H1 (cell line): ENCODE results near the gene STK16. TPM values are rescaled to one million over a fixed set of nuclear protein-coding genes. Genes with fewer than 3 reads are reported as not detected.

Experiments used
- CTCF ChIA-PET: fragments of 300-600 bp; sonication (Branson Sonifier 250); formaldehyde crosslinking; loops from one replicate; lab custom pipeline; 2021; ENCODE audit not compliant: partially characterized antibody; lab: Charles Lee
- POLR2A ChIA-PET: fragments of 300-600 bp; sonication (Branson Sonifier 250); formaldehyde crosslinking; loops from one replicate; lab custom pipeline; 2021; ENCODE audit warnings: inconsistent platforms; ENCODE audit not compliant: partially characterized antibody; lab: Charles Lee
- DNase-seq, 2 experiments: peaks; one replicate each; pipeline versions ENCODE4 v3.0.0 to v3.0.0-alpha.2; 2010 to 2022; ENCODE audit warnings: low spot score in 2 of 2, low read depth in 1 of 2, mixed read lengths in 1 of 2
- FAIRE-seq: peaks from 2 replicates; lab custom pipeline; 2011; peaks lifted over from hg19 to GRCh38; lab: Jason Lieb, UNC
- H2AFZ ChIP-seq: 2 replicates; pipeline ENCODE4 v1.8.1; 2012; ENCODE audit warnings: low read length, inconsistent platforms
- H2AK5ac ChIP-seq: 2 replicates; pipeline ENCODE4 v1.6.1; 2013; ENCODE audit warnings: low read depth, low read length
- H2BK120ac ChIP-seq: replicated peaks from 2 replicates; pipeline ENCODE3; 2013; ENCODE audit warnings: low read depth, low read length, inconsistent platforms
- H2BK12ac ChIP-seq: 2 replicates; pipeline ENCODE4 v1.6.1; 2013; ENCODE audit warnings: low read depth, low read length
- H2BK15ac ChIP-seq: 2 replicates; pipeline ENCODE4 v1.6.1; 2013; ENCODE audit warnings: low read length
- H2BK20ac ChIP-seq: 2 replicates; pipeline ENCODE4 v1.6.1; 2013; ENCODE audit warnings: low read length
- H2BK5ac ChIP-seq: 2 replicates; pipeline ENCODE4 v1.6.1; 2013; ENCODE audit warnings: low read depth, low read length
- H3K14ac ChIP-seq: 2 replicates; pipeline ENCODE4 v1.6.1; 2013; ENCODE audit warnings: inconsistent platforms; ENCODE audit not compliant: insufficient read length
- H3K18ac ChIP-seq: 2 replicates; pipeline ENCODE4 v1.6.1; 2013; ENCODE audit warnings: low read length; ENCODE audit errors: extremely low read depth
- H3K23ac ChIP-seq: 2 replicates; pipeline ENCODE4 v1.6.1; 2013; ENCODE audit warnings: inconsistent platforms; ENCODE audit not compliant: insufficient read length
- H3K23me2 ChIP-seq: 2 replicates; pipeline ENCODE4 v1.6.1; 2013; ENCODE audit warnings: low read depth, low read length
- H3K27ac ChIP-seq: 2 replicates; pipeline ENCODE4 v1.6.1; 2011; ENCODE audit warnings: low read depth, low read length, inconsistent platforms
- H3K27me3 ChIP-seq, 4 experiments: replicated peaks in 1 of 4; 1 replicate in 1 of 4; 2 replicates in 3 of 4; pipeline versions ENCODE4 v1.6.1 to v1.8.1; 2011 to 2013; ENCODE audit warnings: low read length in 3 of 4, mild to moderate bottlenecking in 3 of 4, inconsistent platforms in 2 of 4, mixed read lengths in 2 of 4, moderate library complexity in 1 of 4; ENCODE audit not compliant: control insufficient read depth in 3 of 4, insufficient read depth in 3 of 4; ENCODE audit errors: extremely low read depth in 1 of 4
- H3K36me3 ChIP-seq, 4 experiments: 2 replicates each; pipeline versions ENCODE4 v1.6.1 to v1.8.1; 2011 to 2013; ENCODE audit warnings: mild to moderate bottlenecking in 4 of 4, low read length in 3 of 4, moderate library complexity in 2 of 4, control low read depth in 1 of 4, inconsistent platforms in 1 of 4; ENCODE audit not compliant: insufficient read depth in 4 of 4, control insufficient read depth in 2 of 4
- H3K4ac ChIP-seq: replicated peaks from 2 replicates; pipeline ENCODE3; 2013; ENCODE audit warnings: low read length, low read depth, mixed read lengths, inconsistent platforms; ENCODE audit not compliant: insufficient read length
- H3K4me1 ChIP-seq, 4 experiments: replicated peaks in 1 of 4; 1 replicate in 1 of 4; 2 replicates in 3 of 4; pipeline versions ENCODE4 v1.6.1 to v1.8.1; 2011 to 2013; ENCODE audit warnings: low read length in 3 of 4, inconsistent platforms in 2 of 4, mixed read lengths in 1 of 4; ENCODE audit not compliant: insufficient read depth in 4 of 4, control insufficient read depth in 3 of 4
- H3K4me2 ChIP-seq, 2 experiments: 2 replicates each; pipeline versions ENCODE4 v1.6.1 to v1.8.1; 2011 to 2013; ENCODE audit warnings: low read depth in 2 of 2, low read length in 2 of 2, control low read depth in 1 of 2, inconsistent platforms in 1 of 2, mild to moderate bottlenecking in 1 of 2; ENCODE audit not compliant: insufficient read depth in 1 of 2
- H3K4me3 ChIP-seq, 4 experiments: fragments of 200-600, 300-600 bp in 1 of 4; sonication (generic), shearing (Covaris generic), sonication (Bioruptor Twin) in 1 of 4; 2 replicates each; pipeline versions ENCODE4 v1.5.1 to v1.8.1; 2011 to 2016; ENCODE audit warnings: low read length in 4 of 4, low read depth in 3 of 4, control low read depth in 2 of 4, inconsistent platforms in 2 of 4, mild to moderate bottlenecking in 2 of 4, mixed read lengths in 1 of 4, moderate library complexity in 1 of 4; ENCODE audit not compliant: insufficient read depth in 2 of 4; ENCODE audit errors: extremely low read depth in 1 of 4
- H3K56ac ChIP-seq: replicated peaks from 2 replicates; pipeline ENCODE3; 2013; ENCODE audit warnings: low read depth, mild to moderate bottlenecking, mixed read lengths, low read length, inconsistent platforms; ENCODE audit not compliant: insufficient read length
- H3K79me1 ChIP-seq: 2 replicates; pipeline ENCODE4 v1.6.1; 2013; ENCODE audit warnings: low read depth, low read length, control low read depth
- H3K79me2 ChIP-seq, 2 experiments: 2 replicates each; pipeline versions ENCODE4 v1.6.1 to v1.8.1; 2012 to 2013; ENCODE audit warnings: low read length in 2 of 2, mild to moderate bottlenecking in 2 of 2, inconsistent platforms in 1 of 2; ENCODE audit not compliant: insufficient read depth in 2 of 2, control insufficient read depth in 1 of 2
- H3K9ac ChIP-seq, 4 experiments: replicated peaks in 1 of 4; 1 replicate in 1 of 4; 2 replicates in 3 of 4; pipeline versions ENCODE4 v1.6.1 to v1.8.1; 2011 to 2013; ENCODE audit warnings: low read depth in 3 of 4, low read length in 3 of 4, control low read depth in 2 of 4, mild to moderate bottlenecking in 2 of 4, moderate library complexity in 2 of 4, inconsistent platforms in 1 of 4; ENCODE audit errors: extremely low read depth in 1 of 4
- H3K9me3 ChIP-seq, 2 experiments: 2 replicates each; pipeline versions ENCODE4 v1.6.1 to v1.8.1; 2012 to 2013; ENCODE audit warnings: mild to moderate bottlenecking in 2 of 2, moderate library complexity in 2 of 2, control low read depth in 1 of 2, inconsistent platforms in 1 of 2, low read depth in 1 of 2, low read length in 1 of 2, mixed read lengths in 1 of 2; ENCODE audit not compliant: insufficient read depth in 2 of 2
- H4K20me1 ChIP-seq, 2 experiments: replicated peaks in 1 of 2; 2 replicates each; pipeline versions ENCODE3 to v1.8.1; 2011 to 2013; ENCODE audit warnings: inconsistent platforms in 2 of 2, low read length in 2 of 2, mild to moderate bottlenecking in 1 of 2; ENCODE audit not compliant: insufficient read depth in 2 of 2, control insufficient read depth in 1 of 2
- H4K5ac ChIP-seq: 2 replicates; pipeline ENCODE4 v1.6.1; 2013; ENCODE audit warnings: low read length, low read depth, mixed read lengths, inconsistent platforms; ENCODE audit not compliant: insufficient read length
- H4K8ac ChIP-seq: 2 replicates; pipeline ENCODE4 v1.8.0; 2013; ENCODE audit warnings: mild to moderate bottlenecking, moderate library complexity, low read length, inconsistent platforms; ENCODE audit not compliant: insufficient read depth; ENCODE audit errors: extremely low read depth
- H4K91ac ChIP-seq: replicated peaks from 2 replicates; pipeline ENCODE3; 2013; ENCODE audit warnings: low read length, mixed read lengths, inconsistent platforms; ENCODE audit not compliant: insufficient read length
- CREB1 ChIP-seq: IDR thresholded peaks from 2 replicates; pipeline ENCODE4 v1.6.1; 2012; ENCODE audit warnings: inconsistent platforms
- JUND ChIP-seq: IDR thresholded peaks from 2 replicates; pipeline ENCODE4 v1.6.1; 2011; ENCODE audit warnings: mild to moderate bottlenecking, improper control_type of control experiment, low read length
- POLR2AphosphoS5 ChIP-seq: IDR thresholded peaks from 2 replicates; pipeline ENCODE4 v1.6.1; 2011; ENCODE audit warnings: low read depth, low read length
- RXRA ChIP-seq: IDR thresholded peaks from 2 replicates; pipeline ENCODE4 v1.6.1; 2011; ENCODE audit warnings: low read depth, mild to moderate bottlenecking, low read length, moderate library complexity; ENCODE audit not compliant: insufficient read depth
- SIRT6 ChIP-seq: IDR thresholded peaks from one replicate; pipeline ENCODE4 v1.7.1; 2012; ENCODE audit warnings: low read length, inconsistent platforms
- WGBS, 2 experiments: shearing (Covaris generic) in 1 of 2; methylation state at CpG; one replicate each; pipeline versions ENCODE4 v1.1.6 to v1.1.7; 2013 to 2015; ENCODE audit warnings: low lambda C conversion rate in 2 of 2, mixed read lengths in 2 of 2, inconsistent platforms in 1 of 2, low coverage in 1 of 2, missing lambda C conversion rate in 1 of 2; ENCODE audit not compliant: insufficient replicate concordance in 2 of 2, insufficient coverage in 1 of 2, insufficient read length in 1 of 2; ENCODE audit errors: extremely low coverage in 1 of 2, missing lambda C conversion rate in 1 of 2; 5-methylcytosine and 5-hydroxymethylcytosine counted together
- polyA plus RNA-seq, 7 experiments: library from polyadenylated mRNA; depleted of rRNA in 3 of 7; stranded (reverse) in 5 of 7; unstranded in 2 of 7; fragments of >200 nt in 5 of 7; fragments of 200-250 nt in 2 of 7; gene quantifications; 1 replicate in 5 of 7; 2 replicates in 1 of 7; 4 replicates in 1 of 7; pipeline versions ENCODE4 v1.2.1 to v1.2.3, GENCODE V29; 2011 to 2013; ENCODE audit warnings: missing spikeins in 2 of 7, mixed read lengths in 2 of 7
- total RNA-seq: library from RNA; stranded (reverse); fragmentation: NEBNext Ultra II Directional; extraction: Animal tissue kit (Norgen Biotek cat#: 25700); gene quantifications from 2 replicates; pipeline ENCODE4 v1.2.1, GENCODE V29; 2021
- TF ChIP-seq, protein P1 (sequence below): IDR thresholded peaks from 2 replicates; pipeline ENCODE4 v1.6.1; 2012; ENCODE audit warnings: inconsistent platforms

The STK16 gene
- total and polyA plus RNA-seq, 2 of the 8 experiments (the other 6 are each of a cell fraction or from before 2014, with no cell fraction given) = 21.3 to 51.4 TPM

DNA sequence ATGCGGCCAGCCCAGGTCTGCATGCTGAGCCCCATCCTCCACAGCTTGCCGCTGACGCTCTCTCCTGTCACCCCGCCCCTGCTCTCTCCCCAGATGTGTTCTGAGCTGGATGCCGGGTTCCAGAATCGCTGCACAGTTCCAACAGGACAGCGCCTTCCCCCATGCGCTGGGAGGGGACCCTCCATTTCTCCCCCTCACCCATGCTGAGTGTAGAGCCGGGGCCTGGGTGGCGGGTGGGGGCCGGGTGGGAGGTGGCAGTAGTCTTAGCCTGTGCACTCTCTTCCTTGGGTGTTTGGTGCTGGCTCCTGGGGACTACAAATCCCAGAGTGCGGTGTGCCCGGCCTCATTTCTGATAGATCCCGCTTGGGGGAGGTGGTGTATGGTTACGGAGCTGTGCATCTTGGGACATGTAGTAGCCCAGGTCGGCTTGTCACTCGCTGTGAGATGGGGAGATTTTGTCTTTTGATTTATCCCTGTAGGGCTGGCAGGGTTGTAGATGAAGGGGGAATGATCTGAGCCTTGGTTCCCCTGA lies 40.7 kb downstream of the STK16 start:
- POLR2A ChIA-PET = interaction anchor here (0.9 to 3.4 kb wide), 9 partner anchors 9 to 80 kb away, joined by 3 to 19 read pairs (median 4); partner anchors contain the start of genes GLB1L, PTPRN, STK16 and TUBA4A
- peak overlapping the region; percentile 19 to 45; a peak in 3 of 4 replicates for H3K4me2 ChIP-seq
- FAIRE-seq = peak; percentile 70
- TF ChIP-seq RXRA (no peak), JUND (no peak), SIRT6 (no peak), POLR2AphosphoS5 (no peak), CREB1 (peak; percentile 34; the same call in 1 of the 2 replicates)
- TF ChIP-seq, protein P1, sequence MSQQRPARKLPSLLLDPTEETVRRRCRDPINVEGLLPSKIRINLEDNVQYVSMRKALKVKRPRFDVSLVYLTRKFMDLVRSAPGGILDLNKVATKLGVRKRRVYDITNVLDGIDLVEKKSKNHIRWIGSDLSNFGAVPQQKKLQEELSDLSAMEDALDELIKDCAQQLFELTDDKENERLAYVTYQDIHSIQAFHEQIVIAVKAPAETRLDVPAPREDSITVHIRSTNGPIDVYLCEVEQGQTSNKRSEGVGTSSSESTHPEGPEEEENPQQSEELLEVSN = no peak

More for the DNA sequence above, 40.7 kb downstream of the STK16 start:
- H4K5ac ChIP-seq = no peak overlapping the region
- CTCF ChIA-PET = interaction anchor here (0.6 to 12.1 kb wide), 13 partner anchors 6 to 115 kb away, joined by 3 to 220 read pairs (median 3); partner anchors contain the start of genes GLB1L and STK16
- 39% methylated on average over 14 of the region's 17 CpGs; no CpG with 5 or more reads in 1 of the 2 experiments for WGBS, 2 experiments
- peaks cover 0 to 4% (median under 1%) of the 10 kb centered on the region in 4 experiments; a peak in 3 of 8 replicates for H3K36me3 ChIP-seq
- H2BK5ac ChIP-seq = peak overlapping the region; percentile 66; the same call in 1 of the 2 replicates
- H3K79me1 ChIP-seq = no peaks in the 10 kb centered on the region; the same call in 1 of the 2 replicates
- no peak overlapping the region for H2BK120ac ChIP-seq
- no peak overlapping the region for H3K9ac ChIP-seq
- peak overlapping the region; percentile 39; the same call in 1 of the 2 replicates for H2BK12ac ChIP-seq
- no peak overlapping the region; a peak in 2 of 8 replicates for H3K4me3 ChIP-seq
- H3K27me3 ChIP-seq = no peaks in the 10 kb centered on the region
- no peaks in the 10 kb centered on the region for H3K23me2 ChIP-seq
- H2BK20ac ChIP-seq = no peak overlapping the region
- H3K4me1 ChIP-seq = peaks cover 0 to 10% (median 6%) of the 10 kb centered on the region in 4 experiments; a peak in 6 of 7 replicates
- H3K9me3 ChIP-seq = no peaks in the 10 kb centered on the region
- H3K27ac ChIP-seq = no peak overlapping the region
- H4K91ac ChIP-seq = peak overlapping the region; percentile 51
- no peak overlapping the region for H2AFZ ChIP-seq
- H2AK5ac ChIP-seq = no peak overlapping the region
- H3K79me2 ChIP-seq = no peaks in the 10 kb centered on the region
- H3K18ac ChIP-seq = no peak overlapping the region; the same call in 1 of the 2 replicates
- H3K4ac ChIP-seq = peak overlapping the region; percentile 36
- H3K23ac ChIP-seq = no peak overlapping the region
- DNase-seq = no peak
- H3K56ac ChIP-seq = no peak overlapping the region
- H4K8ac ChIP-seq = no peak overlapping the region
- H4K20me1 ChIP-seq = peaks cover 0 to 2% of the 10 kb centered on the region in 2 experiments
- H3K14ac ChIP-seq = no peak overlapping the region
- peak overlapping the region; percentile 99; the same call in 1 of the 2 replicates for H2BK15ac ChIP-seq
